ENCODE data around the gene SNX15. TPM values are rescaled to one million over a fixed set of nuclear protein-coding genes. Genes with fewer than 3 reads are reported as not detected.

Gene SNX15
- total RNA-seq, 4 donors from 2014 or later = 16.9 to 33.3 (median 25.9) TPM

GRCh38 chr11:64998141-64998540 is 29.1 kb upstream of the SNX15 start:
- no peak for TF ChIP-seq CTCF (IDR thresholded peaks at IDR 0.05 in 4 of 5, conservative IDR thresholded peaks at IDR 0.05 in 1 of 5)
- TF ChIP-seq POLR2A (IDR thresholded peaks at IDR 0.05) = no peak
- no peaks in the 10 kb centered on the region for H3K27me3 ChIP-seq
- no peak for ATAC-seq
- in situ Hi-C loops (cut with MboI; ENCODE audit: low sequenced_read_pairs in 4 of 4) = no loop called here
- DNase-seq = no peak
- H3K9me3 ChIP-seq = no peaks in the 10 kb centered on the region
- peaks cover 9 to 18% of the 10 kb centered on the region in 2 donors for H3K4me1 ChIP-seq
- H3K4me3 ChIP-seq = no peak overlapping the region
- intact Hi-C loops (cut with DNase I; ENCODE audit: low total_unique reads) = loop anchor here (5.0 kb wide), 2 partner anchors 151 to 189 kb away; no protein-coding TSS in a partner anchor
- no peak overlapping the region for H3K27ac ChIP-seq
- no peaks in the 10 kb centered on the region for H3K36me3 ChIP-seq

DNA sequence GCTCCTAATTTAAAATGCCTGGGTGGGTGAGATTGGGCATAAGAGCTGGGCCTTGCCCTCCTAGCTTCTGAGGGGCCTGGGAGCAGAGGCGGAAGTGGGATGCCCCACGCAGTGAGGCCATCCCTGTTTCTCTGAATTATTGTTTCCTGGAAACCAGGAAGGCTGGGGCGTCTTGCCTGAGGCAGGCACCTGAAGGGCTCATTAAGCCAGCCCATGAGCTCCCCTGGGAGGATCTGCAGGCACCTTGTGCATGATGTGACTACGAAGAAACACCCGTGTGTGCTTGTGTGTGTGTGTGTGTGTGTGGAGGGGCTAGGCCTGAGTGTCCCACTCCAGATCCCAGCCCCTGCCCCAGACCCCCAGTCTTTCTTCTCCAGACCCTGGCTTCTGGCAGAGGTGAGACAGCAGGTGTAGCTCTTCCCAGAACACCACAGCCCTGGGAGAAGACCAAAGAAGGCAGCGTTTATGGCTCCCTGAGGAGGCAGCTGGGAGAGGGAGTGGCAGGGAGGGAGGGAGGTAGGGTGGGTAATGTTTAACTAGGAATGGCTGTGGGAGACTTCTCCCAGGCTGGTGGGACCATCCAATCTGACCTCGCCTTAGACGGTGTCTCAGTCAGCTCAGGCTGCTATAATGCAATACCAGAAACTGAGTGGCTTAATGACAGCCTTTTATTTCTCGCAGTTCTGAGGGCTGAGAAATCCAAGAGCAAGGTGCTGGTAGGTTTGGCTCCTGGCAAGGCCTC is 28.4 kb upstream of the SNX15 start:
- DNase-seq (no peak), ATAC-seq (no peak)
- no peak for TF ChIP-seq POLR2A (IDR thresholded peaks at IDR 0.05)
- no peak for TF ChIP-seq CTCF (IDR thresholded peaks at IDR 0.05 in 4 of 5, conservative IDR thresholded peaks at IDR 0.05 in 1 of 5)
- Histone ChIP-seq H3K9me3 (no peaks in the 10 kb centered on the region), H3K27ac (no peak overlapping the region), H3K4me1 (peaks cover 9 to 18% of the 10 kb centered on the region in 2 donors), H3K27me3 (no peaks in the 10 kb centered on the region), H3K36me3 (no peaks in the 10 kb centered on the region), H3K4me3 (no peak overlapping the region)
- in situ Hi-C loops (cut with MboI; ENCODE audit: low sequenced_read_pairs in 4 of 4) = no loop called here
- intact Hi-C loops (cut with DNase I; ENCODE audit: low total_unique reads) = loop anchor here (5.0 kb wide), 2 partner anchors 152 to 188 kb away; no protein-coding TSS in a partner anchor

DNA sequence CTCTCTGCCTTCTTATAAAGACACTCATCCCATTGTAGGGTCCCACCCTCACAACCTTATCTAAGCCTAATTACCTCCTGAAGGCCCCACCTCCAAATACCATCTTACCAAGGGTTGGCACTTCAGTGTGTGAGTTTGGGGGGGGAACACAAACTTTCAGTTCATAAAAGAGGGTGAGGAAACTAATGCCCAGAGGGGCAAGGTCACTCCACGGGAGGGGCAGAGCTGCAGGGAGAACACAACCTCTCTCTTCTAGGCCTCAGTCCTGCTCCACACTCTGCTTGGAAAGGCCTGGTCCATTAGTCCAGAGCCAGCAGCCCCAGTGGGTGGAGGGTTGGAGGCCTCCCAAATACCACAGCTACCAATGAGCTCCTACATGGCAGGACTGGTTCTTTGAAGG is 27.8 kb upstream of the SNX15 start:
- intact Hi-C loops (cut with DNase I; ENCODE audit: low total_unique reads) = loop anchor here (5.0 kb wide), 2 partner anchors 152 to 188 kb away; no protein-coding TSS in a partner anchor

GRCh38 chr11:65002706-65003105 is 24.5 kb upstream of the SNX15 start:
- DNase-seq = no peak
- no peaks in the 10 kb centered on the region for H3K27me3 ChIP-seq
- in situ Hi-C loops (cut with MboI; ENCODE audit: low sequenced_read_pairs in 4 of 4) = no loop called here
- no peak overlapping the region for H3K4me3 ChIP-seq
- H3K4me1 ChIP-seq = no peaks in the 10 kb centered on the region
- no peak for ATAC-seq
- no peaks in the 10 kb centered on the region for H3K36me3 ChIP-seq
- no peaks in the 10 kb centered on the region for H3K9me3 ChIP-seq
- intact Hi-C loops (cut with DNase I; ENCODE audit: low total_unique reads) = no loop called here
- H3K27ac ChIP-seq = no peak overlapping the region
- TF ChIP-seq CTCF (IDR thresholded peaks at IDR 0.05 in 4 of 5, conservative IDR thresholded peaks at IDR 0.05 in 1 of 5) = no peak
- no peak for TF ChIP-seq POLR2A (IDR thresholded peaks at IDR 0.05)

More for the DNA sequence above, 27.8 kb upstream of the SNX15 start:
- peaks cover 9 to 18% of the 10 kb centered on the region in 2 donors for H3K4me1 ChIP-seq
- H3K9me3 ChIP-seq = no peaks in the 10 kb centered on the region
- no peaks in the 10 kb centered on the region for H3K27me3 ChIP-seq
- no peak overlapping the region for H3K27ac ChIP-seq
- in situ Hi-C loops (cut with MboI; ENCODE audit: low sequenced_read_pairs in 4 of 4) = no loop called here
- no peaks in the 10 kb centered on the region for H3K36me3 ChIP-seq
- no peak for TF ChIP-seq POLR2A (IDR thresholded peaks at IDR 0.05)
- TF ChIP-seq CTCF (IDR thresholded peaks at IDR 0.05 in 4 of 5, conservative IDR thresholded peaks at IDR 0.05 in 1 of 5) = no peak
- no peak overlapping the region for H3K4me3 ChIP-seq
- ATAC-seq = no peak
- no peak for DNase-seq

Data from gastrocnemius medialis (tissue), 4 donors.